Caco-2 (cell line): ENCODE measurements around the gene ZNF592. TPM values are rescaled to one million over a fixed set of nuclear protein-coding genes. Genes with fewer than 3 reads are reported as not detected.

Source experiments
- BruUV-seq: library from RNA; stranded (reverse); fragments of 400-500 nt; replicated peaks from 2 replicates; lab custom pipeline; 2021; lab: Mats Ljungman, UMichigan
- CTCF ChIA-PET: fragments of 300-600 bp; sonication (Branson Sonifier 250); formaldehyde crosslinking; loops from one replicate; lab custom pipeline; 2022; ENCODE audit warnings: antibody characterized with exemption; lab: Charles Lee
- POLR2A ChIA-PET: fragments of 300-600 bp; sonication (Branson Sonifier 250); formaldehyde crosslinking; loops from one replicate; lab custom pipeline; 2022; ENCODE audit warnings: antibody characterized with exemption; lab: Charles Lee
- DNase-seq, 2 experiments: peaks; one replicate each; pipeline versions ENCODE4 v3.0.0 to v3.0.0-alpha.2; 2020 to 2022
- H3K27me3 ChIP-seq: replicated peaks from 2 replicates; pipeline ENCODE4 v1.6.0; 2011; ENCODE audit warnings: low read length; ENCODE audit not compliant: control insufficient read depth, insufficient read depth
- H3K36me3 ChIP-seq: 2 replicates; pipeline ENCODE4 v1.5.1; 2011; ENCODE audit warnings: low read length; ENCODE audit not compliant: control insufficient read depth, insufficient read depth
- H3K4me1 ChIP-seq: fragments of 250-450 bp; sonication (Bioruptor Pico); 2 replicates; pipeline ENCODE4 v1.5.1; 2020; ENCODE audit warnings: mild to moderate bottlenecking
- H3K4me3 ChIP-seq: 2 replicates; pipeline ENCODE4 v1.5.1; 2011; ENCODE audit warnings: low read depth, mild to moderate bottlenecking, control low read depth, low read length
- H3K9me3 ChIP-seq: fragments of 250-450 bp; sonication (Bioruptor Pico); 2 replicates; pipeline ENCODE4 v1.5.1; 2020; ENCODE audit warnings: mild to moderate bottlenecking, moderate library complexity
- H3K27ac Mint-ChIP-seq: one replicate; pipeline ENCODE4 v1.8.0; 2022; ENCODE audit warnings: mixed read lengths; ENCODE audit not compliant: unreplicated experiment
- H3K27me3 Mint-ChIP-seq: one replicate; pipeline ENCODE4 v1.8.0; 2022; ENCODE audit warnings: mixed read lengths; ENCODE audit not compliant: insufficient read depth, unreplicated experiment
- H3K36me3 Mint-ChIP-seq: one replicate; pipeline ENCODE4 v1.8.0; 2022; ENCODE audit warnings: mild to moderate bottlenecking, mixed read lengths; ENCODE audit not compliant: insufficient read depth, unreplicated experiment
- H3K4me1 Mint-ChIP-seq: one replicate; pipeline ENCODE4 v1.8.0; 2022; ENCODE audit warnings: low read depth, mixed read lengths; ENCODE audit not compliant: unreplicated experiment
- H3K4me3 Mint-ChIP-seq: one replicate; pipeline ENCODE4 v1.8.0; 2022; ENCODE audit warnings: mild to moderate bottlenecking, moderate library complexity, mixed read lengths; ENCODE audit not compliant: unreplicated experiment
- H3K9me3 Mint-ChIP-seq: one replicate; pipeline ENCODE4 v1.8.0; 2022; ENCODE audit warnings: mixed read lengths; ENCODE audit not compliant: unreplicated experiment
- CTCF ChIP-seq, 2 experiments: fragments of 200-600 bp in 1 of 2; IDR thresholded peaks; 1 replicate in 1 of 2; 2 replicates in 1 of 2; pipeline versions ENCODE4 v1.5.1 to v1.8.0; 2011 to 2022; ENCODE audit warnings: antibody characterized with exemption in 1 of 2, control low read depth in 1 of 2, inconsistent platforms in 1 of 2, low read depth in 1 of 2, low read length in 1 of 2, mild to moderate bottlenecking in 1 of 2, moderate library complexity in 1 of 2; ENCODE audit not compliant: insufficient read depth in 1 of 2, severe bottlenecking in 1 of 2, unreplicated experiment in 1 of 2
- intact Hi-C: fragments of 100-400 bp; cut with micrococcal nuclease; formaldehyde crosslinking; loops from one replicate; pipeline ENCODE4 v1.10.0; 2022; ENCODE audit not compliant: unreplicated experiment
- total RNA-seq: library from RNA; stranded (reverse); gene quantifications from 2 replicates; pipeline ENCODE4 v1.2.3, GENCODE V29; 2022

Gene ZNF592
- total RNA-seq, 1 experiment from 2014 or later, result 30.6 TPM

GRCh38 chr15:84840255-84840654 lies 91.9 kb downstream of the ZNF592 start:
- no peaks in the 10 kb centered on the region for H3K9me3 Mint-ChIP-seq
- no peaks in the 10 kb centered on the region for H3K4me1 Mint-ChIP-seq
- Histone ChIP-seq H3K4me3 (no peak overlapping the region), H3K27me3 (no peaks in the 10 kb centered on the region; the same call in 1 of the 2 replicates), H3K4me1 (no peaks in the 10 kb centered on the region), H3K36me3 (no peaks in the 10 kb centered on the region), H3K9me3 (no peaks in the 10 kb centered on the region)
- intact Hi-C loops, result no loop called here
- POLR2A ChIA-PET, result no interaction called here
- no peaks in the 10 kb centered on the region for H3K36me3 Mint-ChIP-seq
- no peak overlapping the region for H3K27ac Mint-ChIP-seq
- no peak for DNase-seq
- no TSS peak for BruUV-seq
- no peak overlapping the region for H3K4me3 Mint-ChIP-seq
- CTCF ChIA-PET, result no interaction called here
- TF ChIP-seq CTCF (IDR thresholded peaks at IDR 0.05; ENCODE audit: insufficient read depth in 1 of 2, low read depth in 1 of 2, low read length in 1 of 2, severe bottlenecking in 1 of 2, unreplicated experiment in 1 of 2), result no peak
- H3K27me3 Mint-ChIP-seq, result peaks cover 5% of the 10 kb centered on the region

- H3K27me3 ChIP-seq, result no peaks in the 10 kb centered on the region; the same call in 1 of the 2 replicates
- DNase-seq, result no peak
- no peaks in the 10 kb centered on the region for H3K4me1 ChIP-seq
- no peaks in the 10 kb centered on the region for H3K36me3 ChIP-seq
- CTCF ChIA-PET, result interaction anchor here (0.6 kb wide), 1 partner anchor 89 kb away, joined by 3 read pairs; no protein-coding TSS in a partner anchor
- H3K27ac Mint-ChIP-seq, result no peak overlapping the region
- H3K9me3 ChIP-seq, result peaks cover under 1% of the 10 kb centered on the region; the same call in 1 of the 2 replicates
- no peak overlapping the region for H3K4me3 ChIP-seq
- H3K4me1 Mint-ChIP-seq, result no peaks in the 10 kb centered on the region
- H3K9me3 Mint-ChIP-seq, result peaks cover 1% of the 10 kb centered on the region
- intact Hi-C loops, result no loop called here
- no peak for TF ChIP-seq CTCF (IDR thresholded peaks at IDR 0.05; ENCODE audit: insufficient read depth in 1 of 2, low read depth in 1 of 2, low read length in 1 of 2, severe bottlenecking in 1 of 2, unreplicated experiment in 1 of 2)
- H3K36me3 Mint-ChIP-seq, result no peaks in the 10 kb centered on the region
- BruUV-seq, result no TSS peak
- POLR2A ChIA-PET, result no interaction called here
- peaks cover 5% of the 10 kb centered on the region for H3K27me3 Mint-ChIP-seq
- H3K4me3 Mint-ChIP-seq, result no peak overlapping the region
Observed at GRCh38 chr15:84840741-84841429, 92.5 kb downstream of the ZNF592 start.

DNA sequence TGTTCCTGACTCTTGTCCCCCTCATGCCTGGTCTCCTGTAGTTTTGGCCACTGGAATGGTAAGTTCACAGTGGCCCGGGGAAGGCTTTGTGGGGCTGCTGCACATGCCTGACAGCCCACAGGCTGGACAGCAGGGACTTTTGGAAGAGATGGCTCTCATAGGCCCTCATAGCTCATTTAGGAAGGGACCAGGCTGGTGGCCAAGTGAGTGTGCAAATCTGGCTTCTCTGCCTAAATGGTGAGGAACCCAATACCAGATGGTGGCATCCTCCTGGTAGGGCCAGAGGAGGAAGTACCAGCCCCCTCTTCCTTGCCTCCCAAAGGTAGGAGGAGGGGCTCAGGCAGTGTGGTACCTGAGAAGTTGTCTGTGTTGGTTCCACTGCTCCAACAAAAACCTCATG lies 94.4 kb downstream of the ZNF592 start:
- Mint-ChIP-seq H3K4me1 (no peaks in the 10 kb centered on the region), H3K9me3 (peaks cover 17% of the 10 kb centered on the region), H3K36me3 (no peaks in the 10 kb centered on the region), H3K4me3 (no peak overlapping the region), H3K27me3 (no peaks in the 10 kb centered on the region), H3K27ac (no peak overlapping the region)
- Histone ChIP-seq H3K36me3 (no peaks in the 10 kb centered on the region), H3K9me3 (peaks cover 19% of the 10 kb centered on the region), H3K27me3 (no peaks in the 10 kb centered on the region), H3K4me1 (no peaks in the 10 kb centered on the region), H3K4me3 (no peak overlapping the region)
- no TSS peak for BruUV-seq
- no peak for DNase-seq
- intact Hi-C loops, result no loop called here
- ChIA-PET CTCF (no interaction called here), POLR2A (no interaction called here)
- no peak for TF ChIP-seq CTCF (IDR thresholded peaks at IDR 0.05; ENCODE audit: insufficient read depth in 1 of 2, low read depth in 1 of 2, low read length in 1 of 2, severe bottlenecking in 1 of 2, unreplicated experiment in 1 of 2)
